HEK293 (cell line): ENCODE data around the gene CREB5.

Experiments used
- CTCF ChIA-PET: fragments of 350-600 bp; formaldehyde crosslinking; extraction: SDS; loops from one replicate; lab custom pipeline; 2021; ENCODE audit warnings: antibody characterized with exemption; lab: Yijun Ruan, JAX
- POLR2A ChIA-PET: fragments of 300-600 bp; formaldehyde crosslinking; extraction: SDS; loops from one replicate; lab custom pipeline; 2020; ENCODE audit warnings: antibody characterized with exemption, inconsistent platforms; lab: Yijun Ruan, JAX
- H3K27ac ChIP-seq: fragments of 200-500 bp; sonication (Bioruptor generic); 2 replicates; pipeline ENCODE4 v1.5.1; 2014; ENCODE audit warnings: low read depth, low read length, control low read depth, inconsistent platforms; ENCODE audit errors: extremely low read depth
- H3K36me3 ChIP-seq, 2 experiments: fragments of 200-500 bp in 1 of 2; sonication (Bioruptor generic) in 1 of 2; 1 replicate in 1 of 2; 2 replicates in 1 of 2; pipeline ENCODE4 v1.5.1; 2014 to 2017; ENCODE audit warnings: inconsistent platforms in 2 of 2, low read length in 2 of 2; ENCODE audit not compliant: control insufficient read depth in 2 of 2, insufficient read depth in 1 of 2
- H3K4me1 ChIP-seq: fragments of 200-500 bp; sonication (Bioruptor generic); 2 replicates; pipeline ENCODE4 v1.5.1; 2014; ENCODE audit warnings: mild to moderate bottlenecking, low read length, inconsistent platforms; ENCODE audit not compliant: control insufficient read depth, insufficient read depth
- H3K4me3 ChIP-seq: 2 replicates; pipeline ENCODE4 v1.5.1; 2011; ENCODE audit warnings: low read depth, mild to moderate bottlenecking, control low read depth, low read length, moderate library complexity
- H3K9me3 ChIP-seq: fragments of 200-500 bp; sonication (Bioruptor generic); 2 replicates; pipeline ENCODE4 v1.5.1; 2014; ENCODE audit warnings: low read depth, low read length, inconsistent platforms; ENCODE audit not compliant: control insufficient read depth, insufficient read depth
- CTCF ChIP-seq: fragments of 450-650 bp; formaldehyde crosslinking; IDR thresholded peaks from 2 replicates; pipeline ENCODE4 v1.5.1; 2016; ENCODE audit warnings: missing biosample characterization, missing genetic modification characterization
- FEZF1 ChIP-seq: fragments of 450-650 bp; formaldehyde crosslinking; IDR thresholded peaks from 2 replicates; pipeline ENCODE4 v1.5.1; 2016; ENCODE audit warnings: missing biosample characterization, missing genetic modification characterization
- GLI2 ChIP-seq: fragments of 450-650 bp; formaldehyde crosslinking; IDR thresholded peaks from 2 replicates; pipeline ENCODE4; 2017; ENCODE audit warnings: missing biosample characterization, missing genetic modification characterization, low read depth, borderline replicate concordance
- PBX3 ChIP-seq: sonication (generic); formaldehyde crosslinking; IDR thresholded peaks from 2 replicates; pipeline ENCODE4 v1.8.1; 2022; ENCODE audit warnings: mild to moderate bottlenecking, moderate library complexity, missing genetic modification reagents
- PRDM10 ChIP-seq: fragments of 450-650 bp; formaldehyde crosslinking; IDR thresholded peaks from 2 replicates; pipeline ENCODE4 v1.5.1; 2016; ENCODE audit warnings: missing biosample characterization, missing genetic modification characterization
- ZFP69B ChIP-seq: fragments of 450-650 bp; formaldehyde crosslinking; IDR thresholded peaks from 2 replicates; pipeline ENCODE4 v1.5.1; 2016; ENCODE audit warnings: missing biosample characterization, missing genetic modification characterization
- ZNF16 ChIP-seq: fragments of 450-650 bp; formaldehyde crosslinking; IDR thresholded peaks from 2 replicates; pipeline ENCODE4 v1.5.1; 2016; ENCODE audit warnings: low read depth, missing biosample characterization, missing genetic modification characterization
- ZNF280D ChIP-seq: fragments of 450-650 bp; formaldehyde crosslinking; IDR thresholded peaks from 2 replicates; pipeline ENCODE4 v1.5.1; 2016; ENCODE audit warnings: missing biosample characterization, missing genetic modification characterization
- ZNF292 ChIP-seq: fragments of 450-650 bp; formaldehyde crosslinking; IDR thresholded peaks from 2 replicates; pipeline ENCODE4 v1.5.1; 2016; ENCODE audit warnings: low read depth, missing biosample characterization, missing genetic modification characterization, borderline replicate concordance
- ZNF555 ChIP-seq: fragments of 450-650 bp; formaldehyde crosslinking; conservative IDR thresholded peaks from 2 replicates; pipeline ENCODE4 v1.5.1; 2017; ENCODE audit warnings: missing biosample characterization, mild to moderate bottlenecking, missing genetic modification characterization, inconsistent platforms
- ZNF629 ChIP-seq: fragments of 450-650 bp; formaldehyde crosslinking; IDR thresholded peaks from 2 replicates; pipeline ENCODE4 v1.5.1; 2017; ENCODE audit warnings: missing biosample characterization, missing genetic modification characterization
- ZNF654 ChIP-seq: fragments of 450-650 bp; formaldehyde crosslinking; IDR thresholded peaks from 2 replicates; pipeline ENCODE4 v1.5.1; 2016; ENCODE audit warnings: low read depth, missing biosample characterization, missing genetic modification characterization
- ZNF76 ChIP-seq: fragments of 450-650 bp; formaldehyde crosslinking; IDR thresholded peaks from 2 replicates; pipeline ENCODE4; 2016; ENCODE audit warnings: low read depth, missing biosample characterization, missing genetic modification characterization, borderline replicate concordance
- ZXDB ChIP-seq: fragments of 450-650 bp; formaldehyde crosslinking; IDR thresholded peaks from 2 replicates; pipeline ENCODE4 v1.5.1; 2016; ENCODE audit warnings: missing biosample characterization, missing genetic modification characterization

The CREB5 gene

GRCh38 chr7:28613262-28613661 lies 200.9 kb downstream of the CREB5 start (continued):
- TF ChIP-seq PRDM10 (tag by site-specific recombination) (0 out of 2 replicates have a peak, but pooled peaks have one; percentile 22), ZXDB (tag by site-specific recombination) (no peak), FEZF1 (tag by site-specific recombination) (no peak), ZNF555 (no peak), ZNF629 (tag by site-specific recombination) (peak; percentile 91), ZNF16 (no peak), ZNF280D (tag by site-specific recombination) (no peak), GLI2 (0 out of 2 replicates have a peak, but pooled peaks have one; percentile 14)

GRCh38 chr7:28615091-28615490 lies 202.8 kb downstream of the CREB5 start:
- H3K4me3 ChIP-seq: no peak overlapping the region
- CTCF ChIA-PET: interaction anchor here (0.5 to 1.2 kb wide), 9 partner anchors 11 to 973 kb away, joined by 3 to 4 read pairs (median 3); no protein-coding TSS in a partner anchor
- no peaks in the 10 kb centered on the region for H3K36me3 ChIP-seq
- no peak overlapping the region for H3K27ac ChIP-seq
- H3K9me3 ChIP-seq: no peaks in the 10 kb centered on the region
- POLR2A ChIA-PET: no interaction called here
- TF ChIP-seq ZNF292 (tag by site-specific recombination) (no peak), ZFP69B (no peak), ZNF654 (tag by site-specific recombination) (0 out of 2 replicates have a peak, but pooled peaks have one; percentile 16), PBX3 (CRISPR knock-in tag) (no peak), ZNF76 (tag by site-specific recombination) (no peak), CTCF (tag by site-specific recombination) (peak; percentile 46; the same call in 1 of the 2 replicates)
- H3K4me1 ChIP-seq: peaks cover 27% of the 10 kb centered on the region
